Spleen (tissue), 11 donors: ENCODE measurements around the gene CCDC34. TPM values are rescaled to one million over a fixed set of nuclear protein-coding genes. Genes with fewer than 3 reads are reported as not detected.

Source experiments
- DNase-seq: peaks from one replicate; pipeline ENCODE4 v3.0.0-alpha.2; 2020
- H3K27ac ChIP-seq, 8 donors: fragments of 200-600 bp; sonication (generic) in 7 of 8; 1 replicate in 4 of 8; 2 replicates in 4 of 8; pipeline versions ENCODE4 v1.5.0 to v1.8.0; 2016 to 2021; ENCODE audit warnings: inconsistent platforms in 4 of 8, mild to moderate bottlenecking in 4 of 8, moderate library complexity in 1 of 8
- H3K27me3 ChIP-seq, 7 donors: fragments of 200-600 bp; sonication (generic) in 6 of 7; replicated peaks in 1 of 7; 1 replicate in 4 of 7; 2 replicates in 3 of 7; pipeline versions ENCODE4 v1.5.0 to v1.8.0; 2016 to 2021; ENCODE audit warnings: inconsistent platforms in 3 of 7, mild to moderate bottlenecking in 1 of 7
- H3K36me3 ChIP-seq, 6 donors: fragments of 200-600 bp; sonication (generic) in 5 of 6; 1 replicate in 4 of 6; 2 replicates in 2 of 6; pipeline versions ENCODE4 v1.5.0 to v1.8.0; 2016 to 2021; ENCODE audit warnings: inconsistent platforms in 2 of 6
- H3K4me1 ChIP-seq, 6 donors: fragments of 200-600 bp; sonication (generic) in 5 of 6; 1 replicate in 3 of 6; 2 replicates in 3 of 6; pipeline versions ENCODE4 v1.5.0 to v1.8.0; 2016 to 2021; ENCODE audit warnings: inconsistent platforms in 3 of 6
- H3K4me3 ChIP-seq, 8 donors: fragments of 200-600 bp; sonication (generic) in 7 of 8; 1 replicate in 4 of 8; 2 replicates in 4 of 8; pipeline versions ENCODE4 v1.5.0 to v1.8.0; 2016 to 2021; ENCODE audit warnings: inconsistent platforms in 4 of 8, mild to moderate bottlenecking in 4 of 8, moderate library complexity in 2 of 8
- H3K9me3 ChIP-seq, 8 donors: fragments of 200-600 bp; sonication (generic) in 7 of 8; 1 replicate in 4 of 8; 2 replicates in 4 of 8; pipeline versions ENCODE4 v1.5.0 to v1.8.0; 2016 to 2021; ENCODE audit warnings: inconsistent platforms in 4 of 8
- CTCF ChIP-seq, 11 experiments: fragments of 200-600 bp in 7 of 11; fragments of 450-650 bp in 4 of 11; sonication (generic) in 4 of 11; IDR thresholded peaks in 8 of 11; conservative IDR thresholded peaks in 3 of 11; 1 replicate in 7 of 11; 2 replicates in 4 of 11; pipeline versions ENCODE4 v1.4.0 to v1.8.0; 2016 to 2021; ENCODE audit warnings: antibody characterized with exemption in 11 of 11, inconsistent platforms in 4 of 11, mild to moderate bottlenecking in 1 of 11
- POLR2A ChIP-seq, 3 donors: fragments of 450-650 bp; IDR thresholded peaks; one replicate each; pipeline ENCODE4 v1.5.1; 2017; ENCODE audit warnings: antibody characterized with exemption in 3 of 3, mild to moderate bottlenecking in 1 of 3
- POLR2AphosphoS5 ChIP-seq, 3 donors: sonication (generic); formaldehyde crosslinking; IDR thresholded peaks; one replicate each; pipeline ENCODE4 v1.5.1; 2017; ENCODE audit warnings: antibody characterized with exemption in 3 of 3
- WGBS, 5 donors: extraction: QIAGEN DNeasy Blood & Tissue Kit in 3 of 5; methylation state at CpG; one replicate each; pipeline versions ENCODE4 v1.1.5 to v1.1.7; 2013 to 2018; 5-methylcytosine and 5-hydroxymethylcytosine counted together
- intact Hi-C: fragments of 100-400 bp; cut with DNase I; formaldehyde crosslinking; loops from one replicate; pipeline ENCODE4 v1.15.0; 2023; ENCODE audit warnings: low total_unique reads
- polyA plus RNA-seq, 3 donors: library from polyadenylated mRNA; stranded (reverse); fragments of 200-250 nt; gene quantifications; one replicate each; pipeline ENCODE4 v1.2.1, GENCODE V29; 2013
- total RNA-seq, 7 donors: library from RNA; depleted of rRNA in 3 of 7; stranded (reverse); fragments of >200 nt in 3 of 7; fragmentation: NEBNext Ultra II Directional in 4 of 7; extraction: Animal tissue kit (Norgen Biotek cat#: 25700) in 4 of 7; gene quantifications; one replicate each; pipeline versions ENCODE4 v1.1.0 to v1.2.1, GENCODE V29; 2016 to 2021
- donor health status: healthy with polysubstance abuse.
- donor health status: DM: no; HTN: no; CAD: no; lungs with moderate emphysema.
- donor health status: DM: no; HTN: no; CAD: no.
- donor health status: Bipolar disorder and iron deficiency.
- donor health status: healthy.
- donor health status: DM: no; HTN: no; CAD: no.
- donor health status: DM: yes; HTN: yes; CAD: no.

Gene CCDC34
- total and polyA plus RNA-seq, 10 donors: 2.2 to 6.1 (median 3.5) TPM

- no peak for DNase-seq
- no peaks in the 10 kb centered on the region for H3K9me3 ChIP-seq
- H3K27me3 ChIP-seq: no peaks in the 10 kb centered on the region
- intact Hi-C loops: no loop called here
- no peak overlapping the region for H3K27ac ChIP-seq
- WGBS, 5 donors: 89 to 98% (median 95%) methylated on average over 2 of the region's 2 CpGs
- TF ChIP-seq POLR2AphosphoS5 (IDR thresholded peaks at IDR 0.05) (no peak), CTCF (IDR thresholded peaks at IDR 0.05 in 8 of 11, conservative IDR thresholded peaks at IDR 0.05 in 3 of 11) (no peak), POLR2A (IDR thresholded peaks at IDR 0.05) (no peak)
- no peaks in the 10 kb centered on the region for H3K4me1 ChIP-seq
- H3K4me3 ChIP-seq: no peak overlapping the region
- no peaks in the 10 kb centered on the region for H3K36me3 ChIP-seq
Observed at GRCh38 chr11:27313157-27313821, 49.7 kb downstream of the CCDC34 start.

GRCh38 chr11:27312110-27312509, 50.9 kb downstream of the CCDC34 start:
- no peaks in the 10 kb centered on the region for H3K27me3 ChIP-seq
- no peaks in the 10 kb centered on the region for H3K4me1 ChIP-seq
- no peaks in the 10 kb centered on the region for H3K36me3 ChIP-seq
- intact Hi-C loops: no loop called here
- no peak for TF ChIP-seq CTCF (IDR thresholded peaks at IDR 0.05 in 8 of 11, conservative IDR thresholded peaks at IDR 0.05 in 3 of 11)
- no peak for TF ChIP-seq POLR2A (IDR thresholded peaks at IDR 0.05)
- no peak for TF ChIP-seq POLR2AphosphoS5 (IDR thresholded peaks at IDR 0.05)
- H3K4me3 ChIP-seq: no peak overlapping the region
- H3K9me3 ChIP-seq: no peaks in the 10 kb centered on the region
- DNase-seq: no peak
- no peak overlapping the region for H3K27ac ChIP-seq
- WGBS, 5 donors: 86 to 94% (median 91%) methylated on average over 2 of the region's 2 CpGs

- DNase-seq: no peak
- no peak overlapping the region for H3K4me3 ChIP-seq
- no peaks in the 10 kb centered on the region for H3K27me3 ChIP-seq
- TF ChIP-seq POLR2AphosphoS5 (IDR thresholded peaks at IDR 0.05) (no peak), POLR2A (IDR thresholded peaks at IDR 0.05) (no peak), CTCF (IDR thresholded peaks at IDR 0.05 in 8 of 11, conservative IDR thresholded peaks at IDR 0.05 in 3 of 11) (no peak)
- no peaks in the 10 kb centered on the region for H3K4me1 ChIP-seq
- no peaks in the 10 kb centered on the region for H3K36me3 ChIP-seq
- intact Hi-C loops: no loop called here
- peaks cover 0 to 3% (median under 1%) of the 10 kb centered on the region in 8 donors for H3K9me3 ChIP-seq
- H3K27ac ChIP-seq: no peak overlapping the region
Observed at GRCh38 chr11:27310707-27311106, 52.3 kb downstream of the CCDC34 start.

- Histone ChIP-seq H3K4me1 (no peaks in the 10 kb centered on the region), H3K27me3 (no peaks in the 10 kb centered on the region), H3K9me3 (peaks cover 0 to 9% (median 4%) of the 10 kb centered on the region in 8 donors), H3K27ac (no peak overlapping the region), H3K4me3 (no peak overlapping the region), H3K36me3 (no peaks in the 10 kb centered on the region)
- intact Hi-C loops: no loop called here
- DNase-seq: no peak
- TF ChIP-seq POLR2A (IDR thresholded peaks at IDR 0.05) (no peak), CTCF (IDR thresholded peaks at IDR 0.05 in 8 of 11, conservative IDR thresholded peaks at IDR 0.05 in 3 of 11) (no peak), POLR2AphosphoS5 (IDR thresholded peaks at IDR 0.05) (no peak)
Observed at GRCh38 chr11:27310182-27310581, 52.8 kb downstream of the CCDC34 start.
